ENCODE data around the gene CADM2. TPM values are rescaled to one million over a fixed set of nuclear protein-coding genes. Genes with fewer than 3 reads are reported as not detected.
"Not testable (repeated sequence)": the region's sequence is repeated elsewhere in the genome, so short reads cannot be mapped to it uniquely, and the experiment has no call there.

The CADM2 gene
- total and polyA plus RNA-seq, 12 donors = 0.12 to 3.0 (median 0.62) TPM

GRCh38 chr3:85151555-85151954 lies 192.8 kb downstream of the CADM2 start:
- no peaks in the 10 kb centered on the region for H3K4me1 ChIP-seq
- intact Hi-C loops (cut with DNase I) = no loop called here
- no peak overlapping the region for H3K4me3 ChIP-seq
- ATAC-seq = no peak
- H3K27ac ChIP-seq = no peak overlapping the region
- H3K9me3 ChIP-seq = peaks cover 0 to 11% (median 0%) of the 10 kb centered on the region in 11 donors
- 78 to 89% methylated on average over 1 of the region's 1 CpG for WGBS, 2 donors
- H3K27me3 ChIP-seq = no peaks in the 10 kb centered on the region
- no peak for DNase-seq
- no peak for TF ChIP-seq CTCF (IDR thresholded peaks at IDR 0.05)
- no peaks in the 10 kb centered on the region for H3K36me3 ChIP-seq

GRCh38 chr3:85153279-85153678 lies 194.5 kb downstream of the CADM2 start:
- H3K4me3 ChIP-seq; H3K4me1 ChIP-seq; H3K27ac ChIP-seq; ATAC-seq; H3K36me3 ChIP-seq; DNase-seq; intact Hi-C loops (cut with DNase I); H3K27me3 ChIP-seq: not testable (repeated sequence)
- 95 to 96% methylated on average over 7 of the region's 7 CpGs for WGBS, 2 donors
- H3K9me3 ChIP-seq = peaks cover 0 to 12% (median 0%) of the 10 kb centered on the region in 11 donors

- Histone ChIP-seq H3K4me3 (no peak overlapping the region), H3K9me3 (peaks cover 0 to 7% (median 0%) of the 10 kb centered on the region in 11 donors), H3K27me3 (no peaks in the 10 kb centered on the region), H3K36me3 (no peaks in the 10 kb centered on the region), H3K4me1 (no peaks in the 10 kb centered on the region), H3K27ac (no peak overlapping the region)
- DNase-seq (no peak), ATAC-seq (no peak)
- no peak for TF ChIP-seq CTCF (IDR thresholded peaks at IDR 0.05)
- intact Hi-C loops (cut with DNase I) = no loop called here
- WGBS, 2 donors = 49 to 57% methylated on average over 5 of the region's 5 CpGs
These were observed 200.6 kb downstream of the CADM2 start for GRCh38 chr3:85159376-85159775.

GRCh38 chr3:85161544-85161943 lies 202.8 kb downstream of the CADM2 start:
- Histone ChIP-seq H3K9me3 (peaks cover 0 to 7% (median 0%) of the 10 kb centered on the region in 11 donors), H3K4me1 (no peaks in the 10 kb centered on the region), H3K27ac (no peak overlapping the region), H3K4me3 (no peak overlapping the region), H3K27me3 (no peaks in the 10 kb centered on the region), H3K36me3 (no peaks in the 10 kb centered on the region)
- WGBS, 2 donors = 77 to 81% methylated on average over 7 of the region's 7 CpGs
- TF ChIP-seq CTCF (IDR thresholded peaks at IDR 0.05) = no peak
- ATAC-seq (no peak), DNase-seq (no peak)
- intact Hi-C loops (cut with DNase I) = no loop called here

GRCh38 chr3:85162905-85163304 lies 204.1 kb downstream of the CADM2 start:
- H3K4me1 ChIP-seq = no peaks in the 10 kb centered on the region
- DNase-seq = no peak
- H3K4me3 ChIP-seq = no peak overlapping the region
- H3K27ac ChIP-seq = no peak overlapping the region
- no peaks in the 10 kb centered on the region for H3K27me3 ChIP-seq
- H3K9me3 ChIP-seq = peaks cover 0 to 7% (median 0%) of the 10 kb centered on the region in 11 donors
- no peak for TF ChIP-seq CTCF (IDR thresholded peaks at IDR 0.05)
- no peak for ATAC-seq
- 93% methylated on average over 1 of the region's 1 CpG for WGBS, 2 donors
- H3K36me3 ChIP-seq = no peaks in the 10 kb centered on the region
- intact Hi-C loops (cut with DNase I) = no loop called here
